NCI-H1930 (cell line): ENCODE measurements around the gene EXOG.
A peak's percentile ranks its signal among the peaks of the same experiment; 100 is the strongest.

Source experiments
- DNase-seq, 2 experiments: peaks; one replicate each; lab custom pipeline; 2025; lab: John Stamatoyannopoulos, UW

EXOG gene

DNA sequence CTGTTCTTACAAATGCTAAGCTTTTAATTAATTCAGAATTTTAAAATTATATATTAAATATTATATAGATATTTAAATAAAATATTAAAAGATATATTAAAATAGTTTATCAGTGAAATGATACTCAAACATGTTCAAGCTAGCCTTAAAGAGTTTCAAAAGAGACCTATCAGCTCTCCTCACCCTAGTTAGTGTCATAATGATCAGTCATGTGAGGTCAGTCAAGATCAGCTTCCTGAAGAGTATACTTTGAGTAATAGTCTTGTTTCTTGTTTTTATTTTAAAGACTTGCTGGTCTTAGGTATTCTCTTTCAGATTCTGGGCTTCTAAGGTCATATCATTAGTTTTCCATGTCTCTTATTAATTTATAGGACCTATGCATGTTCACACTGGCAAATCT, 14.5 kb downstream of the EXOG start:
- DNase-seq, result no peak

DNA sequence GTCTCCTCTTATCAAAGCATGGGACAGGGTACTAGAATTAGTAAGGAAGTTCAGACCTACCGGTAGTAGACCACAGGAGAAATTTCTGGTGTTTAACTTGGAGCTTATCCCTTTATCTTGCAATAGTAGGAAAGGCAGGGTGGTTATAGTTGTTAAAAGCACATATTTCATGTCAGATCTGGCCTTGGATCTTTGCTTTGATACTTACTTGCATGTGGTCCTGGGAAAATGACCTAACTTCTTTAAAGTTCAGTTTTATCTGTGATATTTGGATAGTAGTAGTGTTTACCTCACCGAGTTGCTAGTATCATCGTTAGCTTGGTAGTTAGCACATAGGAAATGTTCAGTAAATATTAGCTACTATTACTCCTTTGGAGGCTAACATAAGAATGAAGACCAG, 15.4 kb downstream of the EXOG start:
- DNase-seq, result no peak

DNA sequence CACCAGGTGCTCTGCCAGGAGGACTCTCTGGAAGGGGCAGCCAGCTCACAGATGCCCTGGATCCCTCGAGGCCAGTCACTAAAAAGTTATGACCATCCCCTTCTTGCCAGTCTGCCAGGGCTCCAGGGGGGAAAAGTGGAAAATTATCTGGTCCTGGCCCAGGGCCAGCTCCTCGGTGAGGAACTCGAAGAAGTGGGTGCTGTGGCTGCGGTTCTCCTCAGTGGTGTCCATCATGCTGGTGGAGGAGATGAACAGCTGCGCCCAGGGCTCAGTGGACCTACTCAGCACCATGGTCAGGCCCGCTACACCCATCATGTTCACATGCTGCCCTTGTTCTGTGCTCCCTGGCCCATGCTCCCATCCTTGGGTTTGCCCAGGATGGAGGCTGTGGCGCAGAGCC, 19.2 kb downstream of the EXOG start:
- DNase-seq, result no peak

DNA sequence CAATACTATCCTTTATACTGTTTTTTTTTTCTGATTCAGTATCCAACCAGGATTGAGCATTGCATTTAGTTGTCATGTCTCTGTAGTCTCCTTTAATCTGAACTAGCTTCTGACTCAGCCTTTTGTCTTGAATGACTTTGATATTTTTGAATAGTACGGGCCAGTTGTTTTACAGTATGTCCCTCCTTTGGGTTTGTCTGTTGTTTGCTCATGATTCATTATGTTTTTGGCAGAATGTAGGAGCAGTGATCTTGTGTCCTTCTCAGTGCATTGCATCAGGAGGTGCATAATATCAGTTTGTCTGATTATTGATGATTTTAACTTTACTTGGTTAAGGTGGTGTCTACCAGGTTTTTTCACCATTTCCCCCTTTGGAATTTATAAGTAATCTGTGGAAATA, 20.5 kb downstream of the EXOG start:
- DNase-seq, result no peak

DNA sequence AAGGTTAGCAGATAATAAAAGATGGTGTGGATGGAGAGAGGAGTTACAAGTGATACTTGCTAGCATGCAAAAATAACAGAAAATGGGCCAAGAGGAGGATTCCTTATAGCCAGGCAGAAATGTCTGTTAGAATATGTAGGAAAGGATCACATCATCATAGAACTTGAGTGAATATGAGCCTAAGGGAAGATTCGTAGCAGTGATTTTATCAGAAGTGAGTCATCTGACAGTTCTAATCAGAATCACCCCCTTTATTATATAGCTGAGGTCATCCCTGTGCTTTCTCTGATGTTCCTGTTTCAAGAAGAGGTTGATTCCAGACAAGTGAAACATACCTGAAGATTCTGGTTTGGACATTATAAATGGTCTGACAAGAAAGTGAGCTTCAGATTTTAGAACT, 22.9 kb downstream of the EXOG start:
- no peak for DNase-seq

DNA sequence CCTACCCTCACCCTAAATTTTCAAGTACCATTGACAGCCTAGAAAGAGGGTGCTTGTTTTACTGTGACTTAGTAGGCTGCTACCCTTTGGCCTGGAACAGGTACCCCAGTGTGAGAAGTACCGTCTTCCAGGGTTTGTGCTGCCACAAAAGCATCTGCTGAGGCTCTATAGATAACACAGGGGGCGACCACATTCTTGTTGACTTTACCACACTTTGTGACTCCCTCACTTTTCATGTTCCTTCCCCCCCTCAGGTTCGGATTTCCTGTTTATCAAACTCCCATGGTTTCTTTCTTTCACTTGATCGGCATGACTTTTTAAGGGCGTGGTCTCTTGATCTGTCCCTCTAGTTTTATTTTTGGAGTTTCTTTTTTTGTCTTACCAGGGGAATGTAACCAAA, 23.5 kb downstream of the EXOG start:
- DNase-seq, result no peak

DNA sequence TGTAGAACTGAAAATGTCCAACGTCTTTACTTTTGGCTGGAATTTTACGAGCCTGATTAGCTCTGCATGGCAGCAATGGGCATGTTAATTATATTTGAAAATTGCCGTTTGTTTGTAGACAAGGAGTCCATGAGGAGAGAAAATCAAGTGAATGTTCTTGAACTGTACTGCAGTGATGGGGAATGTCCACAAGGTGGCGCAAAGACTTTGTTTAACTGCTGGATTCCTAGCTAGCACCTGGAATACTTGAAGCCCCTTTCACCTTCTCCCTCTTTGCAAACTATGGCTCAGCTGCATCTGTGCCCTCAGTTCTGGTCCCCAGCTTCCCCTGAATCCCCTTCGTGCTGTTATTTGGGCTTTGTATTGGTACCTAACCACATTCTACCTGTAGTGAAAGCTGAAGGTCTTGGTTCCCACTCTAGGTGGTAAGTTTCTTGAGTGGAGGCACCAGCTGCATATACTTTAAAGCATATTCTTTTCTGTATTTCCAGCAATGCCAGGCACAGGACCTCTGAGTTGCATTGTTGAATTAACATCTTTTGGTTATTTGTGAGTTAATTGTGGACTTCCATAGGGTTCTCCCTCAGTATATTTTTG, 25.3 kb downstream of the EXOG start:
- DNase-seq, result peak; percentile 25 to 32

DNA sequence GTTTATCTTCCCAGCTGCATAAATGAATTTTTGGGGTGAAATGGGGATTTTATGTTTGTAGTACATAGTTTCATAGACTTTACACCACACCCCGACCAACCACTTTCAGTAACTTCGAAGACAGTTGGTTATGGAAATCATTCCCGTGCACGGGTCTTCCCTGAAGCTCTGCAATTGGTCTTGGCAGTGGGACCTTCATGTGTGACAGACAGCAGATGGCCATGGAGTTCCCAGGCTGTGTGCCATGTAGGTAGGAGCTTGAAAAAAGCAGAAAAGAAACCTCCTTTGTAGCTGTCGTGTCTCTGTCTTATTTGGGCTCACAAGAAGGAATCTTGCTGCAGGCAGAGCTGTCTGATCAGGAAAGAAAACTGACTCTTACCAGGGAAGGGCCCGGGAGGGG, 25.9 kb downstream of the EXOG start:
- DNase-seq, result no peak

DNA sequence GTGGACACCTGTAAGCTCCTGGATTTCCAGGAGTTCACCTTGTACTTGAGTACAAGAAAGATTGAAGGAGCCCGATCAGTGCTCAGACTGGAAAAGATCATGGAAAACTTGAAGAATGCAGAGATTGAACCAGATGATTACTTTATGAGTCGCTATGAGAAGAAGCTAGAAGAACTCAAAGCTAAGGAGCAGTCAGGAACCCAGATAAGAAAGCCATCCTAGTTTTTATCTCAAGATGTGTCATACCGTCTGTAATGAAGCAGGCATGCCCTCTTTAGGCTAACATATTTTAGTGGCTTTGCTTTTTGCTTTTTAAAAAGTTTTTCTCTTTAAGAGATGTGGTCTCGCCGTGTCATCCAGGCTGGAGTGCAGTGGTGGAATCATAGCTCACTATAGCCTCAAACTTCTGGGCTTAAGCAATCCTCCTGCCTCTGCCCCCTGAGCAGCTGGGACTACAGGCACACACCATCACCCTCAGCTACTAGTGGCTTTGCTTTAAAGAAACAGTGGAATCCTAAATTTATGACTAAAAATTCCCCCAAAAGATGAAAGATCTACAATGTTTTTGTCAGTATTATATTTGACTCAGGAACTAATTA, 28.1 kb downstream of the EXOG start:
- DNase-seq, result no peak

DNA sequence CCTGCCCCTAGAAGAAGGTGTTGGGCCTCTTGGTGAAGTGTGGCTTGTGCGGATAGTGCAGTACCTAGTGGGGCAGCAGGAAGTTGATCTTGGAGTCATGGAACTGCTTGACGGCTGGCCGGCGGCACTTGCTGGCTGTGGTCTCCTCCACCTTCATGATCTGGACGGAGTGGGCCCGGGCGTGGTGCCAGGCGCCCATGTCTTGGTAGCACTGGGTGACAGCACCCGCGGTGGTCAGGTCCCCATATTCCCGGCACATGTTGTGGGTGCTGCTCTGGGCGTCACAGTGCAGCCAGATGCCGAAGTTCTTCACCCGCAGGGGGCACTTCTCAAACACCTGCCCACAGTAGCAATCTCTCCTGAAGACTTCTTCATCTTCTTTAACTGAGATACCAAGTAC, 30.7 kb downstream of the EXOG start:
- no peak for DNase-seq

DNA sequence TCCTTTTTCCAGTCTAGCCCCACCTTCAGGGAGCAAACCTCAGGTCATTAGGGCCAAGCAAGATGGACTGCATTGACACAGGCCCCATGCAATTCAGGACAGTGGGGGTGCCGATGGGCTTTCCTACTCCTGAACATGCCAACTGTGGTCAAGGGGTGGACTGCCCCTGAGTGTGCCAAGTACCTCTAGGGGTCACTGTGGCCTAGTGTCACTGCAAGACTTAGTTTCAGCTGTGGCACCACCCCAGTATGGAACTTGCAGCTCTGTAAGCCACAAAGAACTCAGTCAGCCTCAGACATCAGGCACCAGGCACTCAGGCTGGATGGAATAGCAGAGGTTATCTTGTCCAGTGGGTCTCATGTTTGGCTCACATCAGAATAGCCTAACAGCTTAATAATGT, 32.3 kb downstream of the EXOG start:
- DNase-seq, result no peak

DNA sequence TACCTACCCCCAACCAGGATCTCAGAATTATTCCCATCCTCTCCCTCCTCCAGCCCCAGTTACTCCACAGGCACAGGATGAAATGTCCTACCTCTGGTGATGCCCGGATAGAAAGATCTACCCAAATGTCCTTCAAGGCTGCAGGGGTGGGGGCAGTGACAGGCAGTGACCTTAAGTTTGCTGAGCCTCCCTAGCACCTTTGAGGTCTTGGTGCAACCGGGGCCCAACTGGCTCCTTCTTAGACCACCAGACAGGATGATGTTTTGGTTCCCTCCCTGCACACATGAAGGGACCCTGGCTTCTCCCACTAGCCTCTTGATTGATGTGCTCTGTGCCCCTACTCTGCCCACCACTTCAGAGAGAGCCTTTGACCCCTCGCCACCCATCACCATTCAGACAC, 36.4 kb downstream of the EXOG start:
- DNase-seq, result no peak

DNA sequence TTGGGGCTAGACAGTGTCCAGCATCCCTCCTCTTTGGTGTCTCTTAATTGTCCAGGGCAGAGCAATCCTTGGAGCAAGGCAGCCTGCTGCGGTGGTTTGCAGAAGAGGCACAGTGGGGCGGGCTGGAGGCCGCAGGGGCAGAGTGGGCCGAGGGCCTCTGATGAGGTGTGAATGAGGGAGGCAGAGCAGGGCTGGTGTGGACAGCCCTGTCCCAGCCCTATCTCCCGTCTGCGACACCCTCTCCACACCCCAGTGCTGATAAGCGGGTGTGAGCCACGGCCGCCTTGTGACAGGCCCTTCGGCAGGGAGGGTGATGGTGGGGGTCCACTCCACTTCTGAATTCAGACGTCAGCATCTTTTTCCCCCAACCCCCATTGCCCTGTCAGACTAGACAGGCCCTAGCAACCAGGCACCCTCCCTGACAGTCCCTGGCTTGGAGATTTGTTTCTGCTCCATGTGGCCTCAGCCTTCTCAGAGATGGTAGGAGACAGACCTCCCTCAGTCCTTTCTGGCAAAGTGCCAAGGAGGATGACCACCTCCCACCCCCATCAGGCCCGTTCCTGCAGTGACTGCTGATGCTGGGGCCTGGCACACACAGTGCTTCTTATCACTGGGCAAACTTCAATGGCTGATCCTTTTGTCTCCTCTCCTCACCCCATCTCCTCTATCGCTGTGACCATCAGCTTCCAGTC, 37.3 kb downstream of the EXOG start:
- no peak for DNase-seq

DNA sequence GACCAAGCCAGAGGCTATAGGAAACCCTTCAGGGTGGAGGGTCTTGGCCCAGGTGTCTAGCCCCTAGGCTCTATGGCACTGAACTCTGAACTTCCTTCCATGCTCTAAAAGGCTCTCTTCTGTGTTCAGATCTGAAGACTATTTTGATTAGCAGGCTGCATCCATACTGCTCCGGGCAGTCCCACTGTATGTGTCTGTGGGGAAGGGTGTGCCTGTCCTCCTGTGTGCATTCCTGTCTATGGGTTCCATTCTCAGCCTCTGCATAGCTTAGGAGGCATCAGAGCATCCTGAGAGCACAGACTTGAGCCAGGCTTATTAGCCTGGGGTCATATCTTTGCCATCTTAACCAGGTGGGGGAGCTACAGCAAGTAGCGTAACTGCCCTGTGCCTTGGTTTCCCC, 38.0 kb downstream of the EXOG start:
- no peak for DNase-seq

DNA sequence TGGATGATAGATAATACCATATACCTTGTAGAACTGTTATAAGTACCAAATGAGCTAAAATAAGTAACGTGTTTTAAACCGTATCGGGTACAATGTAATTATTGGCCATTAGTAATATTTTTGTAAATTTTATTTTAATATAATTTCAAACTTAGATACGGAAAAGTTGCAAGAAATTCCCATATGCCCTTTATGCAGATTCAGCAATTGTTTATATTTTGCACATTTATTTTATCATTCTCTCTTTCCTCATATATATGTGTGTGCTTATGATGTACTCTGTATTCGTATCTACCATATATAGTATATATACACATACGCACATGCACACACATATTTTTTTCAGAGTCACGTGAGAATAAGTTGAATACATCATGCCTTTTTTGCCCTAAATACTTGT, 38.5 kb downstream of the EXOG start:
- no peak for DNase-seq

DNA sequence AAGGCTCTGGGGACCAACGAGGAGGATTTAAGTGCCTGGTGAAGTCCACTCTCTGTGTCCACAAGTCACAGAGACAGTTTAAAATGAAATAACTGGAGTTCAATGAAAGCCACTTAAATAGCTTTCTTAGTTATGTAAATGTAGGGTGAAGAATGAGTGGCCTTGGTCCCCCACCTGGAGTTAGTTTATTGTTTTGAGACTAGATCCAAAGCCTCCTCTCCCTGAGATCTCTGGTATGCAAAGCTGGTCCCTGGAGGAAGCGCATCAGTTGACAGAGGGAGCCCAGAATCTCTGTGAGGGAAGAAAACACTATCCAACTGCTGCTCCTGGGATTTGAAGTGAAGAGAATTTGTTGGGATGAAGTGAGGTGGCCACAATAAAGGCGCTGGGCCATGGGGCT, 40.5 kb downstream of the EXOG start:
- no peak for DNase-seq

DNA sequence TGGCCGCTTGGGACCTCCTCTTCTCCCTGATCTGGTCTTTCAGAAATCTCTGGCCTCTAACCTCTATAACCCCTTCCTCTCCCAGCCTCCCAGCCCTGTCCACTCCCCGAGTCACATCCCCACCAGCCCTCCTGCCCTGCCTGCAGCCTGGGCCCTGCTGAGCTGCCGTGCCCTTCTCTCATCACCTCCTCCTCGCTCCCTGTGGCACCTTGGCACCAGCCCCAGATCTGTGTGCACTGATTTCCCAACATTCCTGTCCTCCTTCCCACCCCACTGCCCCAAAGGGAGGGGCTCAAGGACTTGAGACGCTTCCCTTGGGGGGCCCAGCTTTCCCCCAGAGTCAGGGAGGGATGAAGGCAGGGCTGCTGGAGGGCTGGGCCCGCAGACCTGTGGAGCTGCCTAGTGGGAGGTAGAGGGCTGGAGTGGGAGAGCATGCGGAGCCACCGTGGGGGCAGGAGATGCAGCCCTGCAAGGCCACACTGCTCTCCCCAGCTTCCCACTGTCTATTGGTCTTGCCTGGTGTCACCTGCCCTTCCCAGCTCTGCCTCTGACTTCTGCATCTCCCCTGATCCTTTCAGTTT, 42.7 kb downstream of the EXOG start:
- no peak for DNase-seq

DNA sequence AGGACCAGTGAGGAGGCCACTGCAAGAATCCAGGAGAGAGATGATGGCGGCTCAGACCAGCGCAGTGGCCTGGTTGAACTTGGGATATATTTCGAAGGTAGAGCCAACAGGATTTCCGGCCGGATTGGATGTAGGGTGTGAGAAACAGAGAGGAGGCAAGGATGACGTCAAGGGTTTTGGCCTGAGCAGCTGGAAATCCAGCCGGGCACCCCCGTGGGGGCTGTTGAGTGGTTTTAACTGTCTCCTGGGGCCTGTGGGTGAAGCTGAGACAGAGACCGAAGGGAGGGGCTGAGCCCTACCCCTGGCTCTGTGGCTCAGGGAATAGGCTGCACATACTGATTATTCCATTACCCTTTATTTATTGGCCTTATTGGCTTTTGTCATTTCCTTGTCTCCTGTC, 45.7 kb downstream of the EXOG start:
- DNase-seq, result no peak

DNA sequence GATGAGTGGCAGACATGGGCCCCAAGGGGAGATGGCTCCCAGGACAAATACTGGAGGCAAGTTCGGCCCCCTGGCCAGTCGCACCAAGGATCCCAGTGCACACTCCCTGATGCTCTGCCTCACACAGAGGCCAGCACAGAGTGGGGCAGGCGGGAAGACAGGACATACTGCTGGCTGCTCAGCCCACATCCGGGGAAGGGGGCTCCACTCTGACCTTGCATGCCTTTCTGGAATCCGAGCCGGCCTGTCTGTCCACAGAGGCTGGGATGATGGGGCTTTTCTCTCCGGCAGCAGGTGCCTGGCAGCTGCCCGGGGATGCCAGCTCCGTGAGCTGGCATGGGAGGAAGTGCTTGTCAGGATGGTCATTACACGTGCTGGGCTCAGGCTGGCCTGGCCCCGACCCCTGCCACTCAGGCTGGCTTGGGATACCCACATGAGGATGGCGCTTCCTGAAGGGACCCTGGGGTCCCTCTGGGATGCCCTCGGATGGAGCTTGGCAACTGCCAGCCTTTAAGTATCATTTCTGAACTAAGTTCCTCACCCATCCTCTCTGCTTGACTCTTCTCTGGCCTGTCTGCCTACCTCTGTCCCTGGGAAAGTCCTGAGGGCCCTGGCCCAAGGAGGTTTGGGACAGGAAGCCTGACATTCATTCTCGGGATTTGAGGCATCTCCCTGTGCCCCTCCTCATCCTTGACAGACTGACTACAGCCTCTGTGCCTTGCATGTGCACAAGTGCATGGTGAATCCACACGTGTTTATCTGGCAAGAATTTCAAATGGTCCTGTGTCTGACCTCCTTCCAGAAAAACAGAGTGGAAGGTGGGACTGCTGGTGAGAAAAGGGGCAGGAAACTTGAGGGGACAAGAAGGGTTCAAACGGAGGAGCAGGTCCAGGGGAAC, 46.5 kb downstream of the EXOG start:
- no peak for DNase-seq

DNA sequence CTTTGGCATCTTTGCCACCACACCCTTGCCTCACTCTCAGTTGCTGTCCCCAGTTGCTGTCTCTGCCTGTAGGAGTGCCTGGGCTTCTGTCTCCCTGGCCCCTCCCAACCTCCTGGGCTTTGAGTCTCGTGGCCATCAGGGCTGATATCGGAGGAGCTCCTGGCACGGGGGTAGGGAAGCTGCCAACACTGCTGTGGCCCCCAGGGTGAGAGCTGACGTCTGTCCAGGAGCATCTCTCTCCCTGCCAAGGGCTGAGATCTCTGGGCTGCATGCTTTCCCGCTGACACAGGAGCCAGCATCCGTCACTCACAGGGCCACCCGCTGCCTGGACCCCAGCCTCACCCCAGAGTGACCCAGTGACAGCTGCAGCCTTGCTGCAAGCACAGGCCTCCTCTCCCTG, 47.4 kb downstream of the EXOG start:
- no peak for DNase-seq

DNA sequence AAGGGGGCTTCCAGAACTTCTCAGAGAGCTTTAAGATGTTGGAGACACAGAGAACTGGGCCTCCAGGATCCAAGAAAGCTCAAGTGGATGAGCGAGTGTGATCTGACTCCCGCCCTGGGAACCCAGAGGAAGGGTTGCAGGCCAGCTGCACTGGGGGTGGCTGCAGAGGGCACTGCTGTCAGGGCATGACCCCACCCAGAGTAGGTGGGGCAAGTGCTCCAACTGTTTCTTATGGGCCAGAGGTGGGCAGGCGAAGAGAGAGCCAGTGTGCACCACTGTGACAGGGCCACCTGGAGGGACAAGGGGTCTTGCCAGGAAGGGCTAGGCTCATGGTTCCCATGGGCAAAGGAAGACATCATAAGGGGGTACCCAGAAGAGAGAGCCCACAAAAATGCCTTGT, 48.8 kb downstream of the EXOG start:
- DNase-seq, result no peak

DNA sequence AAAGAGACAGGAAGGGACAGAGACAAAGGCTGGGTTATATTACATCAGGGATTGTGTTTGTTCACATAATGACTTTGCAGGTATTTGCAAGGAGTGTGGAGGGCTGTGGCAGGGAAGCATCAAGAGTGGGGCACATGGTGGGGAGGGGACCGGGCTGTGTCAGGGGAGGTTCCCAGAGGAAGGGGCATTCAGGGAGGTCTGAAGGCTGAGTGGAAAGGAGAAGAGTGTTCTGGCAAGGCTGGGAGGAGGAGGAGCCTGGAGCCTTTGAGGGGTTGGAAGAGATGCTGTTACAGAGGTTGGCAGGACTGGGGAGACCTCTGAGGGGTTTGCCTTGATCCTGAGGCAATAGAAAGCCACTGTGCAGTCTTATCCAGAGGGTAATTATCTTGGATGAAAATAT, 49.4 kb downstream of the EXOG start:
- DNase-seq, result no peak

DNA sequence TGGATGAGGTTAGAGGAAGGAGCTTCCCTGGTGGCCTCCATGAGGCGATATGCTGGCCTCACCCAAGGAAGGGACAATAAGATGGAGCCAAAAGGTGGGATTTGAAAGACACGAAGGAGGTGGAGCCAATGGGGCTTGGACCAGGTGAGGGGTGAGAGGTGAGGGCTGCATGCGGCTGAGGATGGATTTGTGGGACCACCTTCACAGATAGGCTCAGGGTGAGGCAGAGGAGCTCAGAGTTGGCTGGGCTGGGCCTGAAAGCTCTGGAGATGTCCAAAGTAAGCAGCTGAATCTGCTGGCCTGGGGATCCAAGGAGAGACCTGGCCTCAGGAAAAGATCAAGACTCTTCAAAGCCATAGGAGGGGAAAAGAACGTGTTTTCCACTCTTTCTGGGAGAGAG, 49.8 kb downstream of the EXOG start:
- no peak for DNase-seq
